ENCODE data around the gene NPRL2.
"Not testable (repeated sequence)": the region's sequence is repeated elsewhere in the genome, so short reads cannot be mapped to it uniquely, and the experiment has no call there.

The NPRL2 gene

DNA sequence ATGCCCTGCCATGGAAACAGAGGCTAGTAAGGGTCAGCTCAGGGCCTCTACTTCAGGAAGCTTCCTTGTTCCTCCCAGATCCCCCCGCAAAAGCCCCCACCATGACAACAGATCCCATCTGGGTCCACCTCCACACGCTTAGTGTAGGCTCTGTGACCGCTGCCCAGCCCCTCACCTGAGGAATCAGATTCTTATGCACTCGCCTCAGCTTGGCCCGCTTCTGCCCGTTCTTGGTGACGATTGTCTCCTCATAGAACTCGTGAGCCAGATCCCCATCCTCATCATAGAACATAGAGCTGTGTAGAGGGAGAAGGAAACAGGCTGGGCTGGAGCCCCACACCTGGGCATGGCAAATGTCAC lies 24.4 kb downstream of the NPRL2 start:
- no peak for DNase-seq

GRCh38 chr3:50325497-50326181 lies 24.9 kb downstream of the NPRL2 start:
- DNase-seq: no peak

GRCh38 chr3:50325113-50325480 lies 25.5 kb downstream of the NPRL2 start:
- no peak for DNase-seq

DNA sequence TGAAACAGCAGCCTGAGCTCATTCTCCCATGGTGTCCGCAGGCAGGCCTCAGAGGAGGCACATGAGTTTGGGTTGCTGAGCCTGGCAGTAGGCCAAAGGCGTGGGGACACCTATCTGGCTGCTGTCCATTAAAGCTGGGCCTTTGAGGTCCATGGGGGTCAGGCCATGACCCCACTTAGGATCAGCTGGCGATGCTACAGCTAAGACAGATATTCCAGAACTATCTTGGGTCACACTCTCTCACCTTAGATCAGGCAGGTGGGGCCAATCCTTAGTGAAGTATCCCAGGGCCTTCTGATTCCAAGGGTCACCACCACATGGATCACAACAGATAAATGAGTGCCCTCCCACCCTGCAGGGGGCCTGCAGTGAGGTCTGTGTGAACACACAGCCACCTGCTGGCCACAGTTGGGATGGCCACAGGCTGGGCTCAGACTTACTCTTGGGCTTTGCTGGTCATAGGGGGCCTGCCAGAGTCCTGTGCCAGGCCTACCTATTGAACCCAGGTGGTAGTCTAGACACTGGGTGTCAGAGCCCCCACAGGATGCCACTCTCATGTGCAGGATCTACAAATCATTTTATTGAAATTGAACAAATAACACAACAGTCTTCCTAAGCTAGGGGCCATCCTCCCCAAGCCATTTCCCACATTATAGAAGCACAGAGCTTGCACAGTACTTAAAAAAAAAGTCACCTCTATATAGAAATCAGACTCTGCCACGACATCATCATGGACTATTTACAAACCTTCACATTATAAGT lies 26.0 kb downstream of the NPRL2 start:
- DNase-seq: peak; percentile 70 to 74

- no peak for DNase-seq
These were observed 26.9 kb downstream of the NPRL2 start for GRCh38 chr3:50323614-50324199.

- peak; percentile 37 to 51 for DNase-seq
These were observed 27.4 kb downstream of the NPRL2 start for GRCh38 chr3:50323092-50323600.

- DNase-seq: peak; percentile 54 to 74
These were observed 28.0 kb downstream of the NPRL2 start, which contains the start of gene HYAL2 for GRCh38 chr3:50322386-50323091. TSS of gene HYAL2 (minus strand) at chr3:50322745. CDS start at chr3:50320489, 2,256 bp downstream.

GRCh38 chr3:50322115-50322385 lies 28.5 kb downstream of the NPRL2 start:
- no peak for DNase-seq

GRCh38 chr3:50321336-50322114 lies 29.1 kb downstream of the NPRL2 start:
- peak; percentile 79 to 88 for DNase-seq

DNA sequence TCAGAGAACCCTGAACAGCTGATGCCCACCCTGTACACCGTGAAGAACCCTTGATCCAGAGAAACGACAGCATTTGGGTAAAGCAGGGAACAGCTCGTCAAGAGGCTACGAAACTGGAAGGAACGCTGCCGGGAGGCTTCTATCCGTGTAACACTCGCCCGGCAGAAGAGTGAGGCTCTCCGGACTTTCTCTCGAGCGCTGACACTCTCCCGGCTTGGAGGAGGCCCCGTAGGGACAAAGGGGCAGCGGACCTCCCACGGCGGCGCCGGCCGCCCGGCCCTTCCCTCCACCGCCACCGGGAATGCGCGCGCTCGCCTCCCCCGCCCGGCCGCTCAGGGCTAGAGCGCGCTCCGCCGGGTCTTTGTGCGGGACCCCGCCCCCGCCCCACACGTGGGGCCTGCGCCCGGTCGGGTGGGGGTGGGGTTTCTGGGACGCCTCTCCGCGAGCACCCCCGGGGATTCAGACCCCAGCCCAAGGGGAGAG lies 29.7 kb downstream of the NPRL2 start:
- DNase-seq: peak; percentile 62 to 72

- DNase-seq: no peak
These were observed 30.5 kb downstream of the NPRL2 start for GRCh38 chr3:50319894-50320625.

GRCh38 chr3:50319181-50319893 lies 31.2 kb downstream of the NPRL2 start:
- DNase-seq: no peak

GRCh38 chr3:50318615-50319014 lies 32.0 kb downstream of the NPRL2 start:
- no peak for DNase-seq

DNA sequence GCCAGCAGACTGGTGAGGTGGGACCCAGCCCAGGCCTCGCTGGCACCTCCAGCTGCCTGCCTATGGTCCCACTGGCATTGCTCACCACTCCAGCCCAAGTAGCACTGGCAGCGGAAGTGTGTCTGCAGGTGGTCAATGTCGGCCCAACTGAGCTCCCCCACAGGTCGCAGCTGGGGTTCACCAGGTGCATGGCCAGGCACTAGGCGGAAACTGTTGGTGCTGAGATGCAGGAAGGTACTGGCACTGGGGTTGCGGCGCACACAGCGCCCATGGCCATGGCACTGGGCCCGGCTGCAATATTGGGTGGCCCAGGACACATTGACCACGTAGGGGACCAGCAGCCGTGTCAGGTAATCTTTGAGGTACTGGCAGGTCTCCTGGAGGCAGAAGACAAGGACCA lies 32.4 kb downstream of the NPRL2 start:
- no peak for DNase-seq

- DNase-seq: no peak
These were observed 33.3 kb downstream of the NPRL2 start for GRCh38 chr3:50317300-50317699.

GRCh38 chr3:50316657-50317242 lies 33.8 kb downstream of the NPRL2 start:
- no peak for DNase-seq

GRCh38 chr3:50314816-50315215 lies 35.8 kb downstream of the NPRL2 start:
- DNase-seq: no peak

GRCh38 chr3:50314342-50314741 lies 36.2 kb downstream of the NPRL2 start:
- DNase-seq: no peak

- not testable (repeated sequence) for DNase-seq
These were observed 38.5 kb downstream of the NPRL2 start for GRCh38 chr3:50312041-50312440.

DNA sequence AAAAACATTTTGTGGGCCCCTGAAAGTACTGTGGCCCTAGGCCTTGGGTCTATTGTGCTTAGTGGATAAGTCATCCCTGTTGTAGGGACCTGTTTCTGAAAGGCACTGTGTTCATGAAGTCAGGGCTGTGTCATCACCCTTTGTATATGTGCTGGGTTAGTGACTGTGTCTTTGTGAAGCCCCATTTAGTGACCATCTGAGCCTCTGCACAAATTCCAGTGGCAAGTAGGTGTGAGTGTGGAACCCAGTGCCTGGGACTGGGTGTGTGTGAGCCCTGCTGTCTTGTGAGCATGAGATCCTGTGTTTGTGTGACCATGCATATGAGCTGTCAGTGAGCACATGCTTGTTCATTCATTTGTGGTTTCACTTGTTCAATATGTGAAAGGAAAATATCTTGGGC lies 46.0 kb downstream of the NPRL2 start:
- no peak for DNase-seq
